IMR-90 (cell line): ENCODE data around the gene SLC6A15. TPM values are rescaled to one million over a fixed set of nuclear protein-coding genes. Genes with fewer than 3 reads are reported as not detected.

Experiments
- ATAC-seq: fragments of 200-7000 bp; cut with Tn5 transposase; 2 replicates; pipeline ENCODE4 v1.9.1; 2020; ENCODE audit warnings: low read depth, mild to moderate bottlenecking, moderate library complexity
- BruUV-seq: library from RNA; stranded (reverse); fragments of 400-500 nt; replicated peaks from 2 replicates; lab custom pipeline; 2021; lab: Mats Ljungman, UMichigan
- CTCF ChIA-PET: fragments of 300-600 bp; formaldehyde crosslinking; extraction: SDS; loops from one replicate; lab custom pipeline; 2021; ENCODE audit warnings: antibody characterized with exemption; lab: Yijun Ruan, JAX
- POLR2A ChIA-PET: fragments of 300-600 bp; sonication (Branson Sonifier 250); formaldehyde crosslinking; loops from one replicate; lab custom pipeline; 2022; ENCODE audit warnings: antibody characterized with exemption; ENCODE audit not compliant: unreplicated experiment; lab: Charles Lee
- DNase-seq: peaks from one replicate; pipeline ENCODE4 v3.0.0; 2013
- H2AFZ ChIP-seq: replicated peaks from 2 replicates; pipeline ENCODE3; 2013; ENCODE audit warnings: low read length, mild to moderate bottlenecking; ENCODE audit not compliant: poor library complexity
- H2AK5ac ChIP-seq: 2 replicates; pipeline ENCODE4 v1.6.1; 2013; ENCODE audit warnings: low read depth, low read length, inconsistent platforms
- H2AK9ac ChIP-seq: replicated peaks from 2 replicates; pipeline ENCODE3; 2013; ENCODE audit warnings: mild to moderate bottlenecking, low read depth, low read length, moderate library complexity; ENCODE audit not compliant: poor library complexity
- H2BK120ac ChIP-seq: 2 replicates; pipeline ENCODE4 v1.6.1; 2013; ENCODE audit warnings: low read depth, low read length, inconsistent platforms
- H2BK15ac ChIP-seq: 3 replicates; pipeline ENCODE4 v1.6.1; 2013; ENCODE audit warnings: low read depth, low read length, inconsistent platforms
- H2BK20ac ChIP-seq: 2 replicates; pipeline ENCODE4 v1.6.1; 2013; ENCODE audit warnings: low read depth, mild to moderate bottlenecking, inconsistent platforms, low read length, moderate library complexity
- H2BK5ac ChIP-seq: 2 replicates; pipeline ENCODE4 v1.6.1; 2013; ENCODE audit warnings: mild to moderate bottlenecking, low read depth, low read length, inconsistent platforms; ENCODE audit not compliant: poor library complexity, severe bottlenecking
- H3K14ac ChIP-seq: replicated peaks from 2 replicates; pipeline ENCODE4 v1.6.1; 2013; ENCODE audit warnings: low read depth, low read length, inconsistent platforms
- H3K18ac ChIP-seq: 2 replicates; pipeline ENCODE4 v1.6.1; 2013; ENCODE audit warnings: low read depth, low read length, control low read depth
- H3K23ac ChIP-seq: 2 replicates; pipeline ENCODE4 v1.6.1; 2013; ENCODE audit warnings: low read depth, low read length, inconsistent platforms
- H3K27ac ChIP-seq: 2 replicates; pipeline ENCODE4 v1.5.1; 2013; ENCODE audit warnings: mild to moderate bottlenecking, control low read depth, low read length; ENCODE audit not compliant: insufficient read depth
- H3K27me3 ChIP-seq: 2 replicates; pipeline ENCODE4 v1.6.1; 2013; ENCODE audit warnings: low read length; ENCODE audit not compliant: control insufficient read depth, insufficient read depth
- H3K36me3 ChIP-seq: 2 replicates; pipeline ENCODE4 v1.6.1; 2013; ENCODE audit warnings: low read length, mixed read lengths; ENCODE audit not compliant: control insufficient read depth, insufficient read depth
- H3K4ac ChIP-seq: 2 replicates; pipeline ENCODE4 v1.6.1; 2013; ENCODE audit warnings: low read depth, low read length, inconsistent platforms
- H3K4me1 ChIP-seq: 2 replicates; pipeline ENCODE4 v1.6.1; 2013; ENCODE audit warnings: low read length, mixed read lengths; ENCODE audit not compliant: control insufficient read depth, insufficient read depth
- H3K4me2 ChIP-seq: 2 replicates; pipeline ENCODE4 v1.6.1; 2013; ENCODE audit warnings: low read depth, mild to moderate bottlenecking, control low read depth, low read length, moderate library complexity
- H3K4me3 ChIP-seq: 2 replicates; pipeline ENCODE4 v1.5.1; 2013; ENCODE audit warnings: low read depth, mild to moderate bottlenecking, control low read depth, low read length, moderate library complexity; ENCODE audit not compliant: insufficient read depth
- H3K56ac ChIP-seq: 2 replicates; pipeline ENCODE4 v1.6.1; 2013; ENCODE audit warnings: low read length, inconsistent platforms; ENCODE audit not compliant: insufficient read depth; ENCODE audit errors: extremely low read depth
- H3K79me1 ChIP-seq, 2 experiments: 2 replicates each; pipeline ENCODE4 v1.6.1; 2013; ENCODE audit warnings: low read length in 2 of 2, inconsistent platforms in 1 of 2, low read depth in 1 of 2
- H3K9ac ChIP-seq: 2 replicates; pipeline ENCODE4 v1.6.1; 2013; ENCODE audit warnings: low read depth, low read length, control low read depth
- H3K9me1 ChIP-seq: 2 replicates; pipeline ENCODE4 v1.6.1; 2013; ENCODE audit warnings: low read length, inconsistent platforms; ENCODE audit not compliant: insufficient read depth
- H3K9me3 ChIP-seq: 2 replicates; pipeline ENCODE4 v1.6.1; 2013; ENCODE audit warnings: low read length; ENCODE audit not compliant: control insufficient read depth, insufficient read depth
- H4K20me1 ChIP-seq: 2 replicates; pipeline ENCODE4 v1.6.1; 2013; ENCODE audit warnings: low read length, inconsistent platforms; ENCODE audit not compliant: insufficient read depth
- H4K5ac ChIP-seq: 2 replicates; pipeline ENCODE4 v1.6.1; 2013; ENCODE audit warnings: mild to moderate bottlenecking, low read depth, low read length, control low read depth
- H4K8ac ChIP-seq, 2 experiments: 2 replicates each; pipeline ENCODE4 v1.6.1; 2013; ENCODE audit warnings: low read depth in 2 of 2, low read length in 2 of 2, control low read depth in 1 of 2, inconsistent platforms in 1 of 2
- H4K91ac ChIP-seq: 2 replicates; pipeline ENCODE4 v1.6.1; 2013; ENCODE audit warnings: low read depth, low read length, inconsistent platforms; ENCODE audit not compliant: insufficient read depth
- BHLHE40 ChIP-seq: fragments of 150-350 bp; IDR thresholded peaks from 2 replicates; pipeline ENCODE4 v1.6.1; 2016; ENCODE audit warnings: mild to moderate bottlenecking, low read depth, low read length
- CEBPB ChIP-seq: IDR thresholded peaks from 2 replicates; pipeline ENCODE4 v1.6.1; 2012; ENCODE audit warnings: low read depth, low read length, improper control_type of control experiment
- CHD1 ChIP-seq: IDR thresholded peaks from 2 replicates; pipeline ENCODE4 v1.6.1; 2012; ENCODE audit warnings: low read depth, low read length, improper control_type of control experiment
- ELK1 ChIP-seq: fragments of 150-350 bp; IDR thresholded peaks from 2 replicates; pipeline ENCODE4 v1.6.1; 2016; ENCODE audit warnings: low read depth, mild to moderate bottlenecking, low read length, moderate library complexity, borderline replicate concordance
- MAFK ChIP-seq: IDR thresholded peaks from 2 replicates; pipeline ENCODE4 v1.6.1; 2012; ENCODE audit warnings: low read depth, low read length, improper control_type of control experiment
- MAZ ChIP-seq: IDR thresholded peaks from 2 replicates; pipeline ENCODE4 v1.6.1; 2012; ENCODE audit warnings: low read depth, mild to moderate bottlenecking, low read length, improper control_type of control experiment, moderate library complexity, borderline replicate concordance
- MXI1 ChIP-seq: IDR thresholded peaks from 2 replicates; pipeline ENCODE4 v1.6.1; 2012; ENCODE audit warnings: low read depth, mild to moderate bottlenecking, low read length, moderate library complexity, borderline replicate concordance
- NFE2L2 ChIP-seq: fragments of 150-350 bp; IDR thresholded peaks from 2 replicates; pipeline ENCODE4 v1.6.1; 2016; ENCODE audit warnings: low read depth, mild to moderate bottlenecking, low read length
- POLR2A ChIP-seq: IDR thresholded peaks from 2 replicates; pipeline ENCODE4 v1.6.1; 2012; ENCODE audit warnings: mild to moderate bottlenecking, low read depth, low read length
- RAD21 ChIP-seq: IDR thresholded peaks from 2 replicates; pipeline ENCODE4 v1.6.1; 2012; ENCODE audit warnings: low read length, improper control_type of control experiment
- RCOR1 ChIP-seq: IDR thresholded peaks from 2 replicates; pipeline ENCODE4 v1.6.1; 2012; ENCODE audit warnings: mild to moderate bottlenecking, low read length, improper control_type of control experiment; ENCODE audit not compliant: insufficient replicate concordance
- RFX5 ChIP-seq: IDR thresholded peaks from 2 replicates; pipeline ENCODE4 v1.8.0; 2012; ENCODE audit warnings: low read depth, mild to moderate bottlenecking, low read length, moderate library complexity
- SMC3 ChIP-seq: fragments of 150-350 bp; IDR thresholded peaks from 2 replicates; pipeline ENCODE4 v1.6.1; 2016; ENCODE audit warnings: low read depth, mild to moderate bottlenecking, antibody characterized with exemption, low read length, moderate library complexity
- USF2 ChIP-seq: fragments of 150-350 bp; IDR thresholded peaks from 2 replicates; pipeline ENCODE4 v1.6.1; 2017; ENCODE audit warnings: mild to moderate bottlenecking, antibody characterized with exemption, low read length, low read depth
- WGBS, 2 experiments: methylation state at CpG; one replicate each; pipeline versions ENCODE4 v1.1.5 to v1.1.7; 2013; ENCODE audit warnings: missing lambda C conversion rate in 2 of 2; ENCODE audit not compliant: insufficient read length in 1 of 2; ENCODE audit errors: extremely low coverage in 2 of 2; 5-methylcytosine and 5-hydroxymethylcytosine counted together
- dilution Hi-C: fragments of 300-500 bp; cut with HindIII; formaldehyde crosslinking; loops from one replicate; pipeline ENCODE4 v1.14.3; 2018; ENCODE audit warnings: low sequenced_read_pairs; ENCODE audit not compliant: unreplicated experiment
- in situ Hi-C: fragments of 300-500 bp; cut with MboI; formaldehyde crosslinking; loops from 3 replicates; pipeline ENCODE4 v1.14.3; 2019; ENCODE audit warnings: low sequenced_read_pairs, inconsistent platforms, mixed read lengths
- intact Hi-C: fragments of 100-400 bp; cut with micrococcal nuclease; formaldehyde crosslinking; loops from 2 replicates; pipeline ENCODE4 v1.10.0; 2022
- polyA plus RNA-seq, 3 experiments: library from polyadenylated mRNA; depleted of rRNA; stranded (reverse); fragments of >200 nt; gene quantifications; 2 replicates each; pipeline ENCODE4 v1.2.3, GENCODE V29; 2012; ENCODE audit warnings: low replicate concordance in 1 of 3
- total RNA-seq: library from RNA; depleted of rRNA; stranded (reverse); fragments of >200 nt; gene quantifications from 2 replicates; pipeline ENCODE4 v1.2.3, GENCODE V29; 2012

Gene SLC6A15
- total and polyA plus RNA-seq, 2 of the 4 experiments (the other 2 are of a cell fraction): 0.32 to 0.72 TPM

GRCh38 chr12:84843593-84844144 lies 68.9 kb downstream of the SLC6A15 start:
- no peak overlapping the region for H2AFZ ChIP-seq
- intact Hi-C loops (loop anchor here (5.0 kb wide), 1 partner anchor 336 kb away; no protein-coding TSS in a partner anchor), in situ Hi-C loops (no loop called here), dilution Hi-C loops (no loop called here)
- no peak overlapping the region for H4K5ac ChIP-seq
- H2BK15ac ChIP-seq: no peak overlapping the region
- H4K91ac ChIP-seq: no peak overlapping the region
- H3K27me3 ChIP-seq: no peaks in the 10 kb centered on the region
- no peak overlapping the region for H3K4ac ChIP-seq
- TF ChIP-seq BHLHE40 (no peak), MXI1 (no peak), POLR2A (no peak), MAFK (no peak), CHD1 (no peak), USF2 (no peak), CEBPB (no peak), RAD21 (no peak), NFE2L2 (no peak), ELK1 (no peak), RFX5 (no peak), SMC3 (no peak), RCOR1 (no peak), MAZ (no peak)
- H3K27ac ChIP-seq: no peak overlapping the region
- POLR2A ChIA-PET: no interaction called here
- no peaks in the 10 kb centered on the region for H3K79me1 ChIP-seq
- H2BK5ac ChIP-seq: no peak overlapping the region
- no peak overlapping the region for H4K8ac ChIP-seq
- H3K23ac ChIP-seq: no peak overlapping the region
- H3K56ac ChIP-seq: no peak overlapping the region
- CTCF ChIA-PET: no interaction called here
- no peaks in the 10 kb centered on the region for H4K20me1 ChIP-seq
- H2BK120ac ChIP-seq: no peak overlapping the region
- no TSS peak for BruUV-seq
- DNase-seq: no peak
- H3K36me3 ChIP-seq: no peaks in the 10 kb centered on the region
- ATAC-seq: no peak
- H3K9ac ChIP-seq: no peak overlapping the region
- no CpG with 5 or more reads among the region's 1 CpG for WGBS, 2 experiments
- no peaks in the 10 kb centered on the region for H3K9me1 ChIP-seq
- no peak overlapping the region for H2AK9ac ChIP-seq
- no peak overlapping the region for H3K14ac ChIP-seq
- no peaks in the 10 kb centered on the region for H3K9me3 ChIP-seq
- no peak overlapping the region for H2BK20ac ChIP-seq
- H3K4me3 ChIP-seq: no peak overlapping the region
- H3K4me1 ChIP-seq: no peaks in the 10 kb centered on the region
- no peak overlapping the region for H3K4me2 ChIP-seq
- no peak overlapping the region for H3K18ac ChIP-seq
- no peak overlapping the region for H2AK5ac ChIP-seq
